IMR-90 (cell line): ENCODE data around the gene MRPL38. TPM values are rescaled to one million over a fixed set of nuclear protein-coding genes. Genes with fewer than 3 reads are reported as not detected.

Experiments used
- ATAC-seq: fragments of 200-7000 bp; cut with Tn5 transposase; 2 replicates; pipeline ENCODE4 v1.9.1; 2020; ENCODE audit warnings: low read depth, mild to moderate bottlenecking, moderate library complexity
- BruUV-seq: library from RNA; stranded (reverse); fragments of 400-500 nt; replicated peaks from 2 replicates; lab custom pipeline; 2021; lab: Mats Ljungman, UMichigan
- CTCF ChIA-PET: fragments of 300-600 bp; formaldehyde crosslinking; extraction: SDS; loops from one replicate; lab custom pipeline; 2021; ENCODE audit warnings: antibody characterized with exemption; lab: Yijun Ruan, JAX
- POLR2A ChIA-PET: fragments of 300-600 bp; sonication (Branson Sonifier 250); formaldehyde crosslinking; loops from one replicate; lab custom pipeline; 2022; ENCODE audit warnings: antibody characterized with exemption; ENCODE audit not compliant: unreplicated experiment; lab: Charles Lee
- DNase-seq: peaks from one replicate; pipeline ENCODE4 v3.0.0; 2013
- H2AFZ ChIP-seq: replicated peaks from 2 replicates; pipeline ENCODE3; 2013; ENCODE audit warnings: low read length, mild to moderate bottlenecking; ENCODE audit not compliant: poor library complexity
- H2AK5ac ChIP-seq: 2 replicates; pipeline ENCODE4 v1.6.1; 2013; ENCODE audit warnings: low read depth, low read length, inconsistent platforms
- H2AK9ac ChIP-seq: replicated peaks from 2 replicates; pipeline ENCODE3; 2013; ENCODE audit warnings: mild to moderate bottlenecking, low read depth, low read length, moderate library complexity; ENCODE audit not compliant: poor library complexity
- H2BK120ac ChIP-seq: 2 replicates; pipeline ENCODE4 v1.6.1; 2013; ENCODE audit warnings: low read depth, low read length, inconsistent platforms
- H2BK15ac ChIP-seq: 3 replicates; pipeline ENCODE4 v1.6.1; 2013; ENCODE audit warnings: low read depth, low read length, inconsistent platforms
- H2BK20ac ChIP-seq: 2 replicates; pipeline ENCODE4 v1.6.1; 2013; ENCODE audit warnings: low read depth, mild to moderate bottlenecking, inconsistent platforms, low read length, moderate library complexity
- H2BK5ac ChIP-seq: 2 replicates; pipeline ENCODE4 v1.6.1; 2013; ENCODE audit warnings: mild to moderate bottlenecking, low read depth, low read length, inconsistent platforms; ENCODE audit not compliant: poor library complexity, severe bottlenecking
- H3K14ac ChIP-seq: replicated peaks from 2 replicates; pipeline ENCODE4 v1.6.1; 2013; ENCODE audit warnings: low read depth, low read length, inconsistent platforms
- H3K18ac ChIP-seq: 2 replicates; pipeline ENCODE4 v1.6.1; 2013; ENCODE audit warnings: low read depth, low read length, control low read depth
- H3K23ac ChIP-seq: 2 replicates; pipeline ENCODE4 v1.6.1; 2013; ENCODE audit warnings: low read depth, low read length, inconsistent platforms
- H3K27ac ChIP-seq: 2 replicates; pipeline ENCODE4 v1.5.1; 2013; ENCODE audit warnings: mild to moderate bottlenecking, control low read depth, low read length; ENCODE audit not compliant: insufficient read depth
- H3K27me3 ChIP-seq: 2 replicates; pipeline ENCODE4 v1.6.1; 2013; ENCODE audit warnings: low read length; ENCODE audit not compliant: control insufficient read depth, insufficient read depth
- H3K36me3 ChIP-seq: 2 replicates; pipeline ENCODE4 v1.6.1; 2013; ENCODE audit warnings: low read length, mixed read lengths; ENCODE audit not compliant: control insufficient read depth, insufficient read depth
- H3K4ac ChIP-seq: 2 replicates; pipeline ENCODE4 v1.6.1; 2013; ENCODE audit warnings: low read depth, low read length, inconsistent platforms
- H3K4me1 ChIP-seq: 2 replicates; pipeline ENCODE4 v1.6.1; 2013; ENCODE audit warnings: low read length, mixed read lengths; ENCODE audit not compliant: control insufficient read depth, insufficient read depth
- H3K4me2 ChIP-seq: 2 replicates; pipeline ENCODE4 v1.6.1; 2013; ENCODE audit warnings: low read depth, mild to moderate bottlenecking, control low read depth, low read length, moderate library complexity
- H3K4me3 ChIP-seq: 2 replicates; pipeline ENCODE4 v1.5.1; 2013; ENCODE audit warnings: low read depth, mild to moderate bottlenecking, control low read depth, low read length, moderate library complexity; ENCODE audit not compliant: insufficient read depth
- H3K56ac ChIP-seq: 2 replicates; pipeline ENCODE4 v1.6.1; 2013; ENCODE audit warnings: low read length, inconsistent platforms; ENCODE audit not compliant: insufficient read depth; ENCODE audit errors: extremely low read depth
- H3K79me1 ChIP-seq, 2 experiments: 2 replicates each; pipeline ENCODE4 v1.6.1; 2013; ENCODE audit warnings: low read length in 2 of 2, inconsistent platforms in 1 of 2, low read depth in 1 of 2
- H3K9ac ChIP-seq: 2 replicates; pipeline ENCODE4 v1.6.1; 2013; ENCODE audit warnings: low read depth, low read length, control low read depth
- H3K9me1 ChIP-seq: 2 replicates; pipeline ENCODE4 v1.6.1; 2013; ENCODE audit warnings: low read length, inconsistent platforms; ENCODE audit not compliant: insufficient read depth
- H3K9me3 ChIP-seq: 2 replicates; pipeline ENCODE4 v1.6.1; 2013; ENCODE audit warnings: low read length; ENCODE audit not compliant: control insufficient read depth, insufficient read depth
- H4K20me1 ChIP-seq: 2 replicates; pipeline ENCODE4 v1.6.1; 2013; ENCODE audit warnings: low read length, inconsistent platforms; ENCODE audit not compliant: insufficient read depth
- H4K5ac ChIP-seq: 2 replicates; pipeline ENCODE4 v1.6.1; 2013; ENCODE audit warnings: mild to moderate bottlenecking, low read depth, low read length, control low read depth
- H4K8ac ChIP-seq, 2 experiments: 2 replicates each; pipeline ENCODE4 v1.6.1; 2013; ENCODE audit warnings: low read depth in 2 of 2, low read length in 2 of 2, control low read depth in 1 of 2, inconsistent platforms in 1 of 2
- H4K91ac ChIP-seq: 2 replicates; pipeline ENCODE4 v1.6.1; 2013; ENCODE audit warnings: low read depth, low read length, inconsistent platforms; ENCODE audit not compliant: insufficient read depth
- BHLHE40 ChIP-seq: fragments of 150-350 bp; IDR thresholded peaks from 2 replicates; pipeline ENCODE4 v1.6.1; 2016; ENCODE audit warnings: mild to moderate bottlenecking, low read depth, low read length
- CEBPB ChIP-seq: IDR thresholded peaks from 2 replicates; pipeline ENCODE4 v1.6.1; 2012; ENCODE audit warnings: low read depth, low read length, improper control_type of control experiment
- CHD1 ChIP-seq: IDR thresholded peaks from 2 replicates; pipeline ENCODE4 v1.6.1; 2012; ENCODE audit warnings: low read depth, low read length, improper control_type of control experiment
- FOS ChIP-seq: fragments of 150-350 bp; IDR thresholded peaks from 2 replicates; pipeline ENCODE4 v1.6.1; 2016; ENCODE audit warnings: low read depth, low read length
- MAFK ChIP-seq: IDR thresholded peaks from 2 replicates; pipeline ENCODE4 v1.6.1; 2012; ENCODE audit warnings: low read depth, low read length, improper control_type of control experiment
- MAZ ChIP-seq: IDR thresholded peaks from 2 replicates; pipeline ENCODE4 v1.6.1; 2012; ENCODE audit warnings: low read depth, mild to moderate bottlenecking, low read length, improper control_type of control experiment, moderate library complexity, borderline replicate concordance
- MXI1 ChIP-seq: IDR thresholded peaks from 2 replicates; pipeline ENCODE4 v1.6.1; 2012; ENCODE audit warnings: low read depth, mild to moderate bottlenecking, low read length, moderate library complexity, borderline replicate concordance
- NFE2L2 ChIP-seq: fragments of 150-350 bp; IDR thresholded peaks from 2 replicates; pipeline ENCODE4 v1.6.1; 2016; ENCODE audit warnings: low read depth, mild to moderate bottlenecking, low read length
- POLR2A ChIP-seq: IDR thresholded peaks from 2 replicates; pipeline ENCODE4 v1.6.1; 2012; ENCODE audit warnings: mild to moderate bottlenecking, low read depth, low read length
- RAD21 ChIP-seq: IDR thresholded peaks from 2 replicates; pipeline ENCODE4 v1.6.1; 2012; ENCODE audit warnings: low read length, improper control_type of control experiment
- RCOR1 ChIP-seq: IDR thresholded peaks from 2 replicates; pipeline ENCODE4 v1.6.1; 2012; ENCODE audit warnings: mild to moderate bottlenecking, low read length, improper control_type of control experiment; ENCODE audit not compliant: insufficient replicate concordance
- RFX5 ChIP-seq: IDR thresholded peaks from 2 replicates; pipeline ENCODE4 v1.8.0; 2012; ENCODE audit warnings: low read depth, mild to moderate bottlenecking, low read length, moderate library complexity
- SMC3 ChIP-seq: fragments of 150-350 bp; IDR thresholded peaks from 2 replicates; pipeline ENCODE4 v1.6.1; 2016; ENCODE audit warnings: low read depth, mild to moderate bottlenecking, antibody characterized with exemption, low read length, moderate library complexity
- WGBS, 2 experiments: methylation state at CpG; one replicate each; pipeline versions ENCODE4 v1.1.5 to v1.1.7; 2013; ENCODE audit warnings: missing lambda C conversion rate in 2 of 2; ENCODE audit not compliant: insufficient read length in 1 of 2; ENCODE audit errors: extremely low coverage in 2 of 2; 5-methylcytosine and 5-hydroxymethylcytosine counted together
- dilution Hi-C: fragments of 300-500 bp; cut with HindIII; formaldehyde crosslinking; loops from one replicate; pipeline ENCODE4 v1.14.3; 2018; ENCODE audit warnings: low sequenced_read_pairs; ENCODE audit not compliant: unreplicated experiment
- in situ Hi-C: fragments of 300-500 bp; cut with MboI; formaldehyde crosslinking; loops from 3 replicates; pipeline ENCODE4 v1.14.3; 2019; ENCODE audit warnings: low sequenced_read_pairs, inconsistent platforms, mixed read lengths
- intact Hi-C: fragments of 100-400 bp; cut with micrococcal nuclease; formaldehyde crosslinking; loops from 2 replicates; pipeline ENCODE4 v1.10.0; 2022
- polyA plus RNA-seq, 3 experiments: library from polyadenylated mRNA; depleted of rRNA; stranded (reverse); fragments of >200 nt; gene quantifications; 2 replicates each; pipeline ENCODE4 v1.2.3, GENCODE V29; 2012; ENCODE audit warnings: low replicate concordance in 1 of 3
- total RNA-seq: library from RNA; depleted of rRNA; stranded (reverse); fragments of >200 nt; gene quantifications from 2 replicates; pipeline ENCODE4 v1.2.3, GENCODE V29; 2012
- TF ChIP-seq, protein P1 (sequence below): conservative IDR thresholded peaks from 2 replicates; pipeline ENCODE4 v1.5.1; 2012; ENCODE audit warnings: mild to moderate bottlenecking, low read depth, low read length, improper control_type of control experiment
- TF ChIP-seq, protein P2 (sequence below): fragments of 150-350 bp; IDR thresholded peaks from 2 replicates; pipeline ENCODE4 v1.6.1; 2016; ENCODE audit warnings: low read depth, mild to moderate bottlenecking, low read length, moderate library complexity, borderline replicate concordance

MRPL38 gene
- total and polyA plus RNA-seq, 2 of the 4 experiments (the other 2 are of a cell fraction) = 13.3 to 42.5 TPM

DNA sequence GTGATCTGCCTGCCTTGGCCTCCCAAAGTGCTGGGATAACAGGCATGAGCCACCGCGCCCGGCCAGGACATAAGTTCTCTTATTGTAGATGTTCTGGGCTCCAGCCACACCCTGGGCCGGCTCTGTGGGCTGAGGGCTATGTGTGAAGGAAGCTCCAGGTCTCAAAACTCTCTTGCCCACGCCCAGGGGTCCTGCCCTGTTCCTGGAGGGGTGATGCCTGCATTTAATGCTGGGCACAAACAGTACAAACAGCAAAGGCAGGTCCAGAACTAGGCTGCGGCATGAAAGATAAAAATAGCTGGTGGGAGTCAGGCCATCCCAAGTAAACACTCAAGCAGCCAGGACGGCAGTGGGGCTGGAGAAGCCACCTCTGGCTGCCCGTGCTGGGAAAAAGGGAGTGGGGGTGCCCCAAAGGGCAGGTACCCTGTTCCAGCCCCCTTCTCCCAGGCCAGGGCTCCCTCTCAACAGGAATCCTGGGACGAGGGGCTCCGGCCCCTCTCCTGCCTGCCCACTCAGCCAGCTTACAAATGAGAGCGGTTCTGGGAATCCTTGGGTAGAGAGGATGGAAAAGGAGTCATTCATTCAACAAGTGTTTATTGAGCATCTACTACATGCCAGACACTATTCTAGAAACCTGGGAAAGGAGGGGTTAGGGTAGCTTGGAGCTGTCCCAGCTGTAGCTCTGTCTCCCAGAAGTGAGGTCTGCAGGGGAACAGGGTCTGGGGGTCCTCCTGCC, 30.9 kb downstream of the MRPL38 start:
- Histone ChIP-seq H2BK20ac (no peak overlapping the region), H4K20me1 (peaks cover 10% of the 10 kb centered on the region; the same call in 1 of the 2 replicates), H2BK5ac (no peak overlapping the region), H2BK120ac (no peak overlapping the region), H3K23ac (no peak overlapping the region), H4K5ac (no peak overlapping the region), H3K4ac (peak overlapping the region; percentile 40; the same call in 1 of the 2 replicates), H3K14ac (no peak overlapping the region), H2AK5ac (peak overlapping the region; percentile 20), H2BK15ac (no peak overlapping the region), H3K9me3 (no peaks in the 10 kb centered on the region), H3K18ac (no peak overlapping the region), H2AFZ (peak overlapping the region; percentile 33), H3K27ac (no peak overlapping the region), H3K27me3 (no peaks in the 10 kb centered on the region; the same call in 1 of the 2 replicates), H3K9me1 (peaks cover 16% of the 10 kb centered on the region), H3K56ac (no peak overlapping the region), H3K4me1 (peaks cover 40% of the 10 kb centered on the region), H3K36me3 (peaks cover 6% of the 10 kb centered on the region; the same call in 1 of the 2 replicates), H4K91ac (no peak overlapping the region), H3K79me1 (peaks cover 5 to 43% of the 10 kb centered on the region in 2 experiments; a peak in 3 of 4 replicates), H3K9ac (no peak overlapping the region), H3K4me3 (no peak overlapping the region), H4K8ac (peak overlapping the region in 1 of 2 experiments; percentile 10; a peak in 1 of 4 replicates), H2AK9ac (peak overlapping the region; percentile 86), H3K4me2 (no peak overlapping the region)
- CTCF ChIA-PET = no interaction called here
- intact Hi-C loops = loop anchor here (10.0 kb wide), 1 partner anchor 89 kb away; the partner anchor contains the start of gene UNK
- 94% methylated on average over 3 of the region's 11 CpGs; no CpG with 5 or more reads in 1 of the 2 experiments for WGBS, 2 experiments
- POLR2A ChIA-PET = interaction anchor here (1.2 kb wide), 1 partner anchor 94 kb away, joined by 4 read pairs; a partner anchor contains a TSS
- DNase-seq (no peak), ATAC-seq (no peak)
- in situ Hi-C loops = no loop called here
- dilution Hi-C loops = no loop called here
- BruUV-seq = no TSS peak
- TF ChIP-seq, protein P1, sequence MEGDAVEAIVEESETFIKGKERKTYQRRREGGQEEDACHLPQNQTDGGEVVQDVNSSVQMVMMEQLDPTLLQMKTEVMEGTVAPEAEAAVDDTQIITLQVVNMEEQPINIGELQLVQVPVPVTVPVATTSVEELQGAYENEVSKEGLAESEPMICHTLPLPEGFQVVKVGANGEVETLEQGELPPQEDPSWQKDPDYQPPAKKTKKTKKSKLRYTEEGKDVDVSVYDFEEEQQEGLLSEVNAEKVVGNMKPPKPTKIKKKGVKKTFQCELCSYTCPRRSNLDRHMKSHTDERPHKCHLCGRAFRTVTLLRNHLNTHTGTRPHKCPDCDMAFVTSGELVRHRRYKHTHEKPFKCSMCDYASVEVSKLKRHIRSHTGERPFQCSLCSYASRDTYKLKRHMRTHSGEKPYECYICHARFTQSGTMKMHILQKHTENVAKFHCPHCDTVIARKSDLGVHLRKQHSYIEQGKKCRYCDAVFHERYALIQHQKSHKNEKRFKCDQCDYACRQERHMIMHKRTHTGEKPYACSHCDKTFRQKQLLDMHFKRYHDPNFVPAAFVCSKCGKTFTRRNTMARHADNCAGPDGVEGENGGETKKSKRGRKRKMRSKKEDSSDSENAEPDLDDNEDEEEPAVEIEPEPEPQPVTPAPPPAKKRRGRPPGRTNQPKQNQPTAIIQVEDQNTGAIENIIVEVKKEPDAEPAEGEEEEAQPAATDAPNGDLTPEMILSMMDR = no peak
- TF ChIP-seq MXI1 = no peak
- TF ChIP-seq RCOR1 = no peak
- TF ChIP-seq RAD21 = no peak
- no peak for TF ChIP-seq MAFK
- TF ChIP-seq CHD1 = no peak
- TF ChIP-seq POLR2A = no peak
- no peak for TF ChIP-seq CEBPB
- no peak for TF ChIP-seq SMC3
- TF ChIP-seq, protein P2, sequence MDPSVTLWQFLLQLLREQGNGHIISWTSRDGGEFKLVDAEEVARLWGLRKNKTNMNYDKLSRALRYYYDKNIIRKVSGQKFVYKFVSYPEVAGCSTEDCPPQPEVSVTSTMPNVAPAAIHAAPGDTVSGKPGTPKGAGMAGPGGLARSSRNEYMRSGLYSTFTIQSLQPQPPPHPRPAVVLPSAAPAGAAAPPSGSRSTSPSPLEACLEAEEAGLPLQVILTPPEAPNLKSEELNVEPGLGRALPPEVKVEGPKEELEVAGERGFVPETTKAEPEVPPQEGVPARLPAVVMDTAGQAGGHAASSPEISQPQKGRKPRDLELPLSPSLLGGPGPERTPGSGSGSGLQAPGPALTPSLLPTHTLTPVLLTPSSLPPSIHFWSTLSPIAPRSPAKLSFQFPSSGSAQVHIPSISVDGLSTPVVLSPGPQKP = no peak
- no peak for TF ChIP-seq MAZ
- TF ChIP-seq RFX5 = no peak
- no peak for TF ChIP-seq NFE2L2
- no peak for TF ChIP-seq BHLHE40
- TF ChIP-seq FOS = no peak
